Nephron progenitor cell (in vitro differentiated cells): ENCODE data around the gene CORO7.

Experiments used
- DNase-seq: peaks from one replicate; pipeline ENCODE4 v3.0.0; 2021
- H3K27ac Mint-ChIP-seq: 2 replicates; pipeline ENCODE4 v1.8.0; 2021; ENCODE audit warnings: mild to moderate bottlenecking, moderate library complexity, mixed read lengths
- H3K27me3 Mint-ChIP-seq: 2 replicates; pipeline ENCODE4 v1.8.0; 2021; ENCODE audit warnings: mild to moderate bottlenecking, low read depth, mixed read lengths; ENCODE audit not compliant: poor library complexity
- H3K36me3 Mint-ChIP-seq: 2 replicates; pipeline ENCODE4 v1.8.0; 2021; ENCODE audit warnings: low read depth, mixed read lengths
- H3K4me1 Mint-ChIP-seq: 2 replicates; pipeline ENCODE4 v1.8.0; 2021; ENCODE audit warnings: mixed read lengths
- H3K4me3 Mint-ChIP-seq: 2 replicates; pipeline ENCODE4 v1.8.0; 2021; ENCODE audit warnings: mild to moderate bottlenecking, moderate library complexity, mixed read lengths
- H3K9me3 Mint-ChIP-seq: 2 replicates; pipeline ENCODE4 v1.8.0; 2021; ENCODE audit warnings: mild to moderate bottlenecking, moderate library complexity, mixed read lengths
- TF ChIP-seq, protein P1 (sequence below): fragments of 200-600 bp; sonication (generic); IDR thresholded peaks from 2 replicates; pipeline ENCODE4 v1.5.0; 2021; ENCODE audit warnings: antibody characterized with exemption

The CORO7 gene

DNA sequence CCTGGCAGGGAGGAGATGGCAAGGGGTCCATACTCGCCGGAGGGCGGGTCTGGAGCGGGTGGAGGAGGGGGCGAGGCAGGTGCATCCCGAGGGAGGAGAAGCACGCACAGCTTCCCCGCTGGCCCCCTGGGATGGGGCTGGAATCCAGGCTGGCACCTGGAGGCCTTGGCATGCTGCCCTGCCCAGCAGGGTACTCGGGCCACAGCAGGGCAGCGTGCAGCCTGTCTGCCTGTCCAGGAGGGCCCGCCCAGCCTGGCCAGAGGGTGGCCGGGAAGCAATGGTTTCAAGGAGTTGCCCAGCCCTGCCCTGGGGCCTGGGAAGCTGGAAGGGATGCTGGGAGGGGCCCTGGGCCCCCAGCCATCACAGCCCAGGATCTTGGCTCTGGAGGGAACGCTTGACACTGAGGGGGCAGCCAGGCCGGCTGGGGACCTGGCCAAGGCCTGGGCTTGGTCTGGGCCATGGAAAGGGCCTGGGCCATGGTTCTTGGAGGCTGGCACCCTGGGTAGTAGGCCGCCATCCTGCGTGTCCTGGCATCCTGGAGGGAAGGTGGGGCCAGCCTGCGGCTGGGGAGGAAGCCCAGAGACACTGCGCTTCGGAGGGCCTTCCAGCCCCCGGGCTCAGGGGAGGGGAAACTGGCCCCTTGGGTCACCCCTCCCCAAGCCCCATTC is 99.4 kb downstream of the CORO7 start:
- no peak overlapping the region for H3K27ac Mint-ChIP-seq
- H3K4me1 Mint-ChIP-seq, result peaks cover 43% of the 10 kb centered on the region
- no peak for DNase-seq
- H3K36me3 Mint-ChIP-seq, result no peaks in the 10 kb centered on the region
- H3K27me3 Mint-ChIP-seq, result peaks cover 4% of the 10 kb centered on the region
- peak overlapping the region; percentile 85 for H3K4me3 Mint-ChIP-seq
- no peaks in the 10 kb centered on the region for H3K9me3 Mint-ChIP-seq
- TF ChIP-seq, protein P1, sequence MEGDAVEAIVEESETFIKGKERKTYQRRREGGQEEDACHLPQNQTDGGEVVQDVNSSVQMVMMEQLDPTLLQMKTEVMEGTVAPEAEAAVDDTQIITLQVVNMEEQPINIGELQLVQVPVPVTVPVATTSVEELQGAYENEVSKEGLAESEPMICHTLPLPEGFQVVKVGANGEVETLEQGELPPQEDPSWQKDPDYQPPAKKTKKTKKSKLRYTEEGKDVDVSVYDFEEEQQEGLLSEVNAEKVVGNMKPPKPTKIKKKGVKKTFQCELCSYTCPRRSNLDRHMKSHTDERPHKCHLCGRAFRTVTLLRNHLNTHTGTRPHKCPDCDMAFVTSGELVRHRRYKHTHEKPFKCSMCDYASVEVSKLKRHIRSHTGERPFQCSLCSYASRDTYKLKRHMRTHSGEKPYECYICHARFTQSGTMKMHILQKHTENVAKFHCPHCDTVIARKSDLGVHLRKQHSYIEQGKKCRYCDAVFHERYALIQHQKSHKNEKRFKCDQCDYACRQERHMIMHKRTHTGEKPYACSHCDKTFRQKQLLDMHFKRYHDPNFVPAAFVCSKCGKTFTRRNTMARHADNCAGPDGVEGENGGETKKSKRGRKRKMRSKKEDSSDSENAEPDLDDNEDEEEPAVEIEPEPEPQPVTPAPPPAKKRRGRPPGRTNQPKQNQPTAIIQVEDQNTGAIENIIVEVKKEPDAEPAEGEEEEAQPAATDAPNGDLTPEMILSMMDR, result no peak

DNA sequence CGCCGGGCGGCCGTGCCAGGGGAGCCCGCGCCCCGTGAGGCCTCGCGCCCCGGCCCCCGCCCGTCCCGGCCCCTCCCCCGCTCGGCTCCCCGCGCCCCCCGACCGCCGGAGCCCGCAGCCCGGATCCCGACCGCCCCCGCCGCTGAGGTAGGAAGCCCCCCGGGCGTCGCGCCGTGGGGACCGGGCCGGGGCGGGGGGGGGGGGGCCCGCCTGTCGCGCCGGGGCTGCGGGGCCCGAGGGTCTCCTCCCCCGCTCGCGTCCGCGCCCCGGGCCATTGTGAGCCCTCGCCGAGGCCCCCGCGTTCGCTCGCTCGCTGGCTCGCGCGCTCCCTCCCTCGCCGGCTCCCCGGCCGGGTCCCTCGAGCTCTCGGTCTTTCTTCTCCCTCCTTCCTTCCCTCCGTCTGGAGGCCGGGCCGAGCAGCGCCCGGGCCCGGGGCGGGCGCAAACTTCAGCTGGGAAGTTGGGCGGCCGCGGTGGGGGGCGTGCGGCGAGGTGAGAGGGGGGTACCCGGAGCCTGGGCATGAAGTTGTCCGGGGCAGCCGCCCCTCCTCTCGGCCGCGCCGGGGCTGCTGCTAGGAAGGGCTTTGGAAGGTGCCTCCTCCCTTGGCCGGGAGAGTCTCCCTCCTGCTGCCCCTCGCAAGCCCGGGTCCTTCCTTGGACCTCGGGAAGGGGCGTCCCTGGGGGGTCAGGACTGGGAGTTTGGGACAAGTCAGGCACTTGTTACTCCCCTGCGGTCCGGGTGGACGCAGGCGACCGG is 100.1 kb downstream of the CORO7 start:
- Mint-ChIP-seq H3K9me3 (no peaks in the 10 kb centered on the region), H3K4me3 (peak overlapping the region; percentile 85), H3K36me3 (no peaks in the 10 kb centered on the region), H3K27me3 (peaks cover 4% of the 10 kb centered on the region), H3K27ac (no peak overlapping the region), H3K4me1 (peaks cover 42% of the 10 kb centered on the region)
- TF ChIP-seq, protein P1, result no peak
- DNase-seq, result peak; percentile 60

DNA sequence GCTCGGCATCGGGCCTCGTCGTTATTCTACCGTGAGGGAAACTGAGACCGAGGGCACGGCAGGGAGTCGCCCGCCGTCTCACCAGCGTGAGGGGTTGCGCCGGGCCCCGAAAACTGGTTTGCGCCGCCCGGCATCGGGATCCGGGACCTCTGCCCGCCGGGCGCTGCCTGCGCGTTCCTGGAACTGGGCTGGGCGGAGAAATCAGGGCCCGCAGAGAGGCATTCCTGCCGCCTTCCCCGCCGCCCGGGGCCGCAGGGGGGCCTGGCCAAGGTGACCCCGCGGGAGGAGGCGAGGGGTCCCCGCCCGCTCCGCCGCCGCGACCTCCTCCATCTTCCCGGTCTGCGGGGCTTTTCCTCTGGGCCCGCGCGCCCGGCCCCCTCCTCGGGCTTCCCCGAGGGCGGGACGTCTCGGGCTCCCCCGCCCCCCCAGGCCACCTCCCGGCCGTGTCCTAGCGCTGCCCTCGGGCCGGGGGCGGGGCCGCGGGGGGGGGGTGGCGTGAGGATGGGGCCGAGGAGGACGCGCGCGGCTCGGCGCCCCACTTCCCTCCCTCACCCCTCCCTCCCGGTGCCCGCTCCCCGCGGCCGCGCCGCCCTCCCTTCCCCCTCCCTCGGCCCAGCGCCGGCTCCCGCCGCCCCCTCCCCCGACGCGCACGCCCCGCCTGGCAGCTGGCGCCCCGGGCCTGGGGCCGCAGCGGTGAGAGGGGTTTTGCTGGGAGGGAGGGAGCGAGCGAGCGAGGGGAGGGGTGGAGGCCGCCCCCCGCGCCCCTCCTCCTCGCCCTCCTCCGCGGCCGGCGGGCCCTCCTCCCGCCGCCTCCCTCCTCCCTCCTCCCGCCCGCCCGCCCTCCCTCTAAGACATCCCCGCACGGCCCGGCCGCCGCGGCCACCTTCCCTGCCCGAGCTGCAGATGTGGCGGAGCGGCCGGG is 100.9 kb downstream of the CORO7 start, which contains the start of gene GLIS2:
Gene GLIS2, plus strand, starts transcription at position 882 of the 922 bp plus-strand sequence. CDS start 16,214 bp downstream, outside the sequence.
- peak; percentile 85 for DNase-seq
- TF ChIP-seq, protein P1, result no peak
- Mint-ChIP-seq H3K4me3 (peak within 1 kb of the TSS; percentile 90), H3K9me3 (no peaks in the 10 kb centered on the region), H3K4me1 (peaks cover 39% of the 10 kb centered on the region), H3K27ac (peak within 1 kb of the TSS; percentile 71), H3K27me3 (peaks cover 4% of the 10 kb centered on the region), H3K36me3 (no peaks in the 10 kb centered on the region)

DNA sequence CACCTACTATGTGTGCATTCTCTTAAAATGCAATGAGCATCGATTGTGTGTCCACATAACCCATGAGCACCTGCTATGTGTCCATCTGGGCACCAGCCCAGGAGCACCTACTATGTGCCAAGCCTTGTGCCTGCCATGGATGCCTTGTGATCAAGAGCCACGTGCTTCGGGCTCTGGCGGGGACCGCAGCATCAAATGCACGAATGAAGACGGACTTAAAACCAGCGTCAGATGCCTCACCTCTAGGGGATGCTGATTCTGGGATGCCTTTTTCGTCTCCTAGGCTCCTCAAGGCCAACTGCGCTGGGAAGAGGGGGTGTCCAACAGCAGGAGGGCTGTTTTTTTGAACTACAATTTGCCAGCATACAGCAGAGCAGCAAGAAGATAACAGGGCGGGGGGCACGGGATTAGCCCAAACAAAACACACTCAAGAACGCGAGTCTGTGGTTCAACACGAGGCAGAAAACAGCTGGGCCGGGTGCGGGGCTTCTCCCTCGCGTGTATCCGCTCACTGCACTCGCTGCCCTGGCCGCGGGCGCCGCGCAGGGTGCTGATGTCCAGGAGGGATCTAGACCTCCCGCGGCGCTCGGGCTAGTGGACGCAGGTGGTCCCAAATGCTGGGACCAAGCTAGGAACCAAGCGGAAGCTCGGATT is 101.7 kb downstream of the CORO7 start:
- H3K9me3 Mint-ChIP-seq, result no peaks in the 10 kb centered on the region
- peaks cover 38% of the 10 kb centered on the region for H3K4me1 Mint-ChIP-seq

More for the DNA sequence above, 101.7 kb downstream of the CORO7 start:
- no peaks in the 10 kb centered on the region for H3K36me3 Mint-ChIP-seq
- DNase-seq, result peak; percentile 57
- TF ChIP-seq, protein P1, result no peak
- H3K27ac Mint-ChIP-seq, result peak overlapping the region; percentile 71
- H3K27me3 Mint-ChIP-seq, result peaks cover 4% of the 10 kb centered on the region
- H3K4me3 Mint-ChIP-seq, result peak overlapping the region; percentile 90
